Measurements from ENCODE around the gene ATRN.
"Not testable (repeated sequence)": the region's sequence is repeated elsewhere in the genome, so short reads cannot be mapped to it uniquely, and the experiment has no call there.

Gene ATRN

GRCh38 chr20:3576363-3576762 lies 105.5 kb downstream of the ATRN start:
- DNase-seq, result no peak

- DNase-seq, result no peak
Observed at GRCh38 chr20:3577366-3577765, 106.5 kb downstream of the ATRN start.

- no peak for DNase-seq
Observed at GRCh38 chr20:3580412-3580811, 109.6 kb downstream of the ATRN start.

GRCh38 chr20:3583765-3584164 lies 112.9 kb downstream of the ATRN start:
- DNase-seq, result no peak

GRCh38 chr20:3586093-3586492 lies 115.3 kb downstream of the ATRN start:
- DNase-seq, result no peak

- no peak for DNase-seq
Observed at GRCh38 chr20:3590164-3590563, 119.3 kb downstream of the ATRN start.

GRCh38 chr20:3592931-3593330 lies 122.1 kb downstream of the ATRN start:
- DNase-seq, result no peak

GRCh38 chr20:3595541-3595940 lies 124.7 kb downstream of the ATRN start:
- no peak for DNase-seq

GRCh38 chr20:3603108-3603507 lies 132.3 kb downstream of the ATRN start:
- no peak for DNase-seq

GRCh38 chr20:3605386-3605886 lies 134.6 kb downstream of the ATRN start:
- DNase-seq, result not testable (repeated sequence)

GRCh38 chr20:3606021-3606420 lies 135.2 kb downstream of the ATRN start:
- no peak for DNase-seq

- DNase-seq, result no peak
Observed at GRCh38 chr20:3611901-3612300, 141.1 kb downstream of the ATRN start.

- no peak for DNase-seq
Observed at GRCh38 chr20:3612795-3613572, 142.2 kb downstream of the ATRN start.

GRCh38 chr20:3613821-3614440 lies 143.1 kb downstream of the ATRN start:
- no peak for DNase-seq

GRCh38 chr20:3614466-3614865 lies 143.6 kb downstream of the ATRN start:
- DNase-seq, result no peak

- DNase-seq, result not testable (repeated sequence)
Observed at GRCh38 chr20:3615171-3615840, 144.5 kb downstream of the ATRN start.

GRCh38 chr20:3616250-3616649 lies 145.4 kb downstream of the ATRN start:
- DNase-seq, result no peak

- no peak for DNase-seq
Observed at GRCh38 chr20:3621111-3621510, 150.3 kb downstream of the ATRN start.

GRCh38 chr20:3622406-3622805 lies 151.6 kb downstream of the ATRN start:
- no peak for DNase-seq

GRCh38 chr20:3627476-3627875 lies 156.7 kb downstream of the ATRN start:
- DNase-seq, result no peak

- no peak for DNase-seq
Observed at GRCh38 chr20:3628502-3629314, 157.9 kb downstream of the ATRN start.

- no peak for DNase-seq
Observed at GRCh38 chr20:3629893-3630292, 159.1 kb downstream of the ATRN start.

GRCh38 chr20:3630429-3630828 lies 159.6 kb downstream of the ATRN start:
- no peak for DNase-seq
